Endothelial cell of umbilical vein (primary cell): ENCODE measurements around the gene HDAC3. TPM values are rescaled to one million over a fixed set of nuclear protein-coding genes. Genes with fewer than 3 reads are reported as not detected.

Experiments
- BruUV-seq: library from RNA; stranded (reverse); fragments of 400-500 nt; replicated peaks from 2 replicates; lab custom pipeline; 2021; lab: Mats Ljungman, UMichigan
- CTCF ChIA-PET: fragments of 300-600, 350-600 bp; sonication (Branson Sonifier 250); formaldehyde crosslinking; loops from one replicate; lab custom pipeline; 2021; ENCODE audit warnings: antibody characterized with exemption, inconsistent platforms; lab: Charles Lee
- POLR2A ChIA-PET: fragments of 300-600, 350-600 bp; sonication (Branson Sonifier 250); formaldehyde crosslinking; loops from one replicate; lab custom pipeline; 2021; ENCODE audit warnings: antibody characterized with exemption, inconsistent platforms; lab: Charles Lee
- DNase-seq: peaks from one replicate; pipeline ENCODE4 v3.0.0-alpha.2; 2011; ENCODE audit warnings: low read depth, low spot score
- FAIRE-seq: peaks from 2 replicates; lab custom pipeline; 2011; peaks lifted over from hg19 to GRCh38; lab: Jason Lieb, UNC
- H2AFZ ChIP-seq: 2 replicates; pipeline ENCODE4 v1.6.0; 2012; ENCODE audit warnings: low read depth, low read length, control low read depth, inconsistent platforms
- H3K27ac ChIP-seq: 2 replicates; pipeline ENCODE4 v1.5.1; 2011; ENCODE audit warnings: low read depth, mild to moderate bottlenecking, control low read depth, low read length, moderate library complexity; ENCODE audit not compliant: insufficient read depth
- H3K27me3 ChIP-seq, 2 experiments: 2 replicates each; pipeline versions ENCODE4 v1.6.0 to v1.6.1; 2011; ENCODE audit warnings: low read length in 2 of 2, mixed read lengths in 1 of 2; ENCODE audit not compliant: control insufficient read depth in 2 of 2, insufficient read depth in 2 of 2
- H3K36me3 ChIP-seq, 2 experiments: 2 replicates in 1 of 2; 3 replicates in 1 of 2; pipeline ENCODE4 v1.5.1; 2011; ENCODE audit warnings: low read length in 2 of 2, mild to moderate bottlenecking in 1 of 2, moderate library complexity in 1 of 2; ENCODE audit not compliant: control insufficient read depth in 2 of 2, insufficient read depth in 2 of 2; ENCODE audit errors: extremely low read depth in 1 of 2
- H3K4me1 ChIP-seq: 3 replicates; pipeline ENCODE4 v1.5.1; 2011; ENCODE audit warnings: mild to moderate bottlenecking, low read length; ENCODE audit not compliant: control insufficient read depth, insufficient read depth; ENCODE audit errors: extremely low read depth
- H3K4me2 ChIP-seq: 2 replicates; pipeline ENCODE4 v1.6.1; 2011; ENCODE audit warnings: low read length, control low read depth, mixed read lengths; ENCODE audit not compliant: insufficient read depth
- H3K4me3 ChIP-seq, 3 experiments: fragments of 200-600 bp in 1 of 3; sonication (generic), shearing (Covaris generic) in 1 of 3; replicated peaks in 1 of 3; 2 replicates each; pipeline ENCODE4 v1.5.1; 2011 to 2016; ENCODE audit warnings: control low read depth in 3 of 3, low read length in 3 of 3, mild to moderate bottlenecking in 2 of 3, inconsistent platforms in 1 of 3, low read depth in 1 of 3, moderate library complexity in 1 of 3; ENCODE audit not compliant: insufficient read depth in 1 of 3
- H3K79me2 ChIP-seq: 2 replicates; pipeline ENCODE4 v1.6.0; 2012; ENCODE audit warnings: low read length, inconsistent platforms; ENCODE audit not compliant: control insufficient read depth, insufficient read depth
- H3K9ac ChIP-seq: replicated peaks from 2 replicates; pipeline ENCODE3; 2011; ENCODE audit warnings: low read length, control low read depth; ENCODE audit not compliant: insufficient read depth; ENCODE audit errors: extremely low read depth
- H3K9me1 ChIP-seq: replicated peaks from 3 replicates; pipeline ENCODE4 v1.6.0; 2011; ENCODE audit warnings: mild to moderate bottlenecking, low read length; ENCODE audit not compliant: control insufficient read depth, insufficient read depth; ENCODE audit errors: extremely low read depth
- H3K9me3 ChIP-seq: replicated peaks from 2 replicates; pipeline ENCODE4 v1.5.1; 2012; ENCODE audit warnings: low read length, inconsistent platforms; ENCODE audit not compliant: control insufficient read depth, insufficient read depth
- H4K20me1 ChIP-seq: replicated peaks from 2 replicates; pipeline ENCODE3; 2011; ENCODE audit warnings: mild to moderate bottlenecking, low read length; ENCODE audit not compliant: control insufficient read depth, insufficient read depth; ENCODE audit errors: extremely low read depth
- EZH2 ChIP-seq: IDR thresholded peaks from 2 replicates; pipeline ENCODE4 v1.6.1; 2012; ENCODE audit warnings: borderline replicate concordance, low read depth, mild to moderate bottlenecking, moderate library complexity, low read length, inconsistent platforms; ENCODE audit not compliant: severe bottlenecking
- FOS ChIP-seq: IDR thresholded peaks from 2 replicates; pipeline ENCODE4 v1.6.1; 2011; ENCODE audit warnings: mild to moderate bottlenecking, low read length, moderate library complexity, borderline replicate concordance; ENCODE audit not compliant: insufficient read depth
- GATA2 ChIP-seq: IDR thresholded peaks from 2 replicates; pipeline ENCODE4 v1.7.0; 2011; ENCODE audit warnings: low read depth, mild to moderate bottlenecking, moderate library complexity, mixed read lengths, low read length; ENCODE audit not compliant: insufficient read length, insufficient read depth
- JUN ChIP-seq: IDR thresholded peaks from 2 replicates; pipeline ENCODE4 v1.6.1; 2011; ENCODE audit warnings: borderline replicate concordance, low read depth; ENCODE audit not compliant: insufficient read length, insufficient read depth
- MYC ChIP-seq: IDR thresholded peaks from one replicate; pipeline ENCODE4 v1.6.1; 2011; ENCODE audit warnings: mild to moderate bottlenecking, low read depth, low read length
- POLR2A ChIP-seq: IDR thresholded peaks from 2 replicates; pipeline ENCODE4 v1.6.1; 2012; ENCODE audit warnings: low read depth, mild to moderate bottlenecking, control low read depth, low read length
- POLR2AphosphoS5 ChIP-seq: IDR thresholded peaks from 2 replicates; pipeline ENCODE4 v1.6.1; 2012; ENCODE audit warnings: low read depth, mild to moderate bottlenecking, control low read depth, low read length, moderate library complexity; ENCODE audit not compliant: insufficient read depth
- dilution Hi-C: fragments of 300-500 bp; cut with MboI; formaldehyde crosslinking; loops from one replicate; pipeline ENCODE4 v1.15.0; 2019; ENCODE audit warnings: low sequenced_read_pairs; ENCODE audit not compliant: extremely low pct_ligation_motif_present
- intact Hi-C: fragments of 100-400 bp; cut with micrococcal nuclease; formaldehyde crosslinking; loops from one replicate; pipeline ENCODE4 v1.10.0; 2022
- polyA plus RNA-seq, 4 experiments: library from polyadenylated mRNA; depleted of rRNA in 3 of 4; stranded (reverse) in 3 of 4; unstranded in 1 of 4; fragments of >200 nt; gene quantifications; 2 replicates each; pipeline versions ENCODE4 v1.2.1 to v1.2.3, GENCODE V29; 2011 to 2012; ENCODE audit warnings: missing spikeins in 1 of 4
- total RNA-seq: library from RNA; stranded (reverse); gene quantifications from 2 replicates; pipeline ENCODE4 v1.2.3, GENCODE V29; 2021
- TF ChIP-seq, protein P1 (sequence below): IDR thresholded peaks from 2 replicates; pipeline ENCODE4 v1.6.1; 2011; ENCODE audit not compliant: insufficient read depth, insufficient read length
- TF ChIP-seq, protein P2 (sequence below), 2 donors: IDR thresholded peaks; 1 replicate in 1 of 2; 2 replicates in 1 of 2; pipeline ENCODE4 v1.5.1; 2011; ENCODE audit warnings: low read length in 2 of 2, mild to moderate bottlenecking in 2 of 2, moderate library complexity in 2 of 2, control low read depth in 1 of 2, inconsistent platforms in 1 of 2, low read depth in 1 of 2; ENCODE audit not compliant: insufficient read depth in 1 of 2; ENCODE audit errors: extremely low read depth in 1 of 2

The HDAC3 gene
- total and polyA plus RNA-seq, 2 donors (not counting 3 experiments of a cell fraction or from before 2014, with no cell fraction given) = 58.5 to 75.5 TPM

DNA sequence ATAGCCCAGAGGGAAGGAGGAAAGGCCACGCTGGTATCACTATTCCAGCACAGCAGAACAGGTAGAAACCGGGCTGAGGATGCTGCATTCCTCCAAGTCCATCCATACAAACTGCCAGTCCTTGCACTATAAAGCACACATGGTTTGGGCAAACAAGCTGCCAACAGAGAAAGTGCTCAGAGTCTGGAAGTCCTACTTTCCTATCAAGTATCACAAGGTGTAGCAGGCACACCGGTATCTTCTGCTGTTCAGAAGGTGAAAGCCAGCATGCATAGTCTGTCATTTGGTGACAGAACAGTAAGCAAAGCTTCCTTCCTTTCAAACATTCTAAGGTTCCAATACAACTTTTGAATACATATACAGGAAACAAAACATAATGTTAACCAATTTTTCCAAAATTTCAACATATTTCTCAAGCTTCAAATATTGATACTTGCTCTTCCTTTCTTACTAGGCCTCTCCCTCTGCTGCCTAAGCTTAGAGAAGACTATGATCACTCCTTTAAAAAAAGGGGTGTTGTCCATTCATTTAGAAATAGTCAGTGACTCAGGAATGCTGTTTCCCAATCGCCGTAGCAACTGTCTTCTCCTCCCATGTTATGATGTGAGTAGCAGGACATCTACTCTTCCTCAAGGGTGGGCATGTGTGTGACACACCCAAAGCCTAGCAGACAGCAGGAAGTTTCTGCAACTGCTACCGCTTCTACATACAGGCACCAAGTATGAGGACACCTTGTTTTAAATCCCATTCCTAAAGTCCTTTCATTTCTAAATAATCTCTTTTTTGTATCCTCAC, 32.5 kb downstream of the HDAC3 start:
- POLR2A ChIA-PET = interaction anchor here (0.7 to 0.9 kb wide), 2 partner anchors 12 to 31 kb away, joined by 3 read pairs; no protein-coding TSS in a partner anchor
- TF ChIP-seq EZH2 (no peak), MYC (no peak), GATA2 (no peak), JUN (no peak), FOS (no peak), POLR2AphosphoS5 (no peak), POLR2A (no peak)
- TF ChIP-seq, protein P1, sequence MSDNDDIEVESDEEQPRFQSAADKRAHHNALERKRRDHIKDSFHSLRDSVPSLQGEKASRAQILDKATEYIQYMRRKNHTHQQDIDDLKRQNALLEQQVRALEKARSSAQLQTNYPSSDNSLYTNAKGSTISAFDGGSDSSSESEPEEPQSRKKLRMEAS = no peak
- TF ChIP-seq, protein P2, sequence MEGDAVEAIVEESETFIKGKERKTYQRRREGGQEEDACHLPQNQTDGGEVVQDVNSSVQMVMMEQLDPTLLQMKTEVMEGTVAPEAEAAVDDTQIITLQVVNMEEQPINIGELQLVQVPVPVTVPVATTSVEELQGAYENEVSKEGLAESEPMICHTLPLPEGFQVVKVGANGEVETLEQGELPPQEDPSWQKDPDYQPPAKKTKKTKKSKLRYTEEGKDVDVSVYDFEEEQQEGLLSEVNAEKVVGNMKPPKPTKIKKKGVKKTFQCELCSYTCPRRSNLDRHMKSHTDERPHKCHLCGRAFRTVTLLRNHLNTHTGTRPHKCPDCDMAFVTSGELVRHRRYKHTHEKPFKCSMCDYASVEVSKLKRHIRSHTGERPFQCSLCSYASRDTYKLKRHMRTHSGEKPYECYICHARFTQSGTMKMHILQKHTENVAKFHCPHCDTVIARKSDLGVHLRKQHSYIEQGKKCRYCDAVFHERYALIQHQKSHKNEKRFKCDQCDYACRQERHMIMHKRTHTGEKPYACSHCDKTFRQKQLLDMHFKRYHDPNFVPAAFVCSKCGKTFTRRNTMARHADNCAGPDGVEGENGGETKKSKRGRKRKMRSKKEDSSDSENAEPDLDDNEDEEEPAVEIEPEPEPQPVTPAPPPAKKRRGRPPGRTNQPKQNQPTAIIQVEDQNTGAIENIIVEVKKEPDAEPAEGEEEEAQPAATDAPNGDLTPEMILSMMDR (IDR thresholded peaks at IDR 0.05; ENCODE audit: extremely low read depth in 1 of 2, insufficient read depth in 1 of 2, low read depth in 1 of 2, low read length in 2 of 2) = no peak
- DNase-seq (peak; percentile 45), FAIRE-seq (peak; percentile 40)
- no peaks in the 10 kb centered on the region for H3K36me3 ChIP-seq
- H3K79me2 ChIP-seq = peaks cover 49% of the 10 kb centered on the region
- H3K9me3 ChIP-seq = no peaks in the 10 kb centered on the region
- H3K9me1 ChIP-seq = no peaks in the 10 kb centered on the region
- H3K9ac ChIP-seq = no peak overlapping the region
- H4K20me1 ChIP-seq = no peaks in the 10 kb centered on the region
- no peak overlapping the region for H3K4me3 ChIP-seq
- intact Hi-C loops (no loop called here), dilution Hi-C loops (no loop called here)
- CTCF ChIA-PET = interaction anchor here (0.9 to 9.0 kb wide), 6 partner anchors 11 to 129 kb away, joined by 3 to 114 read pairs (median 3); partner anchors contain the start of gene DIAPH1
- H3K4me2 ChIP-seq = peak overlapping the region; percentile 70
- no TSS peak for BruUV-seq
- no peak overlapping the region for H2AFZ ChIP-seq
- H3K27ac ChIP-seq = peak overlapping the region; percentile 29
- no peaks in the 10 kb centered on the region for H3K27me3 ChIP-seq
- H3K4me1 ChIP-seq = peaks cover 28% of the 10 kb centered on the region
